ENCODE data around the gene HTRA3.

Gene HTRA3

GRCh38 chr4:8279321-8280157, 10.0 kb downstream of the HTRA3 start:
- Histone ChIP-seq H3K4me3 (ENCODE audit: low read depth in 1 of 2, low read length in 1 of 2) (no peak overlapping the region), H3K27ac (no peak overlapping the region), H3K4me1 (ENCODE audit: control insufficient read depth in 1 of 2, insufficient read depth in 1 of 2, low read depth in 1 of 2, low read length in 1 of 2) (peaks cover 31 to 66% of the 10 kb centered on the region in 2 experiments), H3K36me3 (no peaks in the 10 kb centered on the region), H3K9me3 (no peaks in the 10 kb centered on the region), H3K27me3 (no peaks in the 10 kb centered on the region)
- TF ChIP-seq CTCF (IDR thresholded peaks at IDR 0.05) = no peak

DNA sequence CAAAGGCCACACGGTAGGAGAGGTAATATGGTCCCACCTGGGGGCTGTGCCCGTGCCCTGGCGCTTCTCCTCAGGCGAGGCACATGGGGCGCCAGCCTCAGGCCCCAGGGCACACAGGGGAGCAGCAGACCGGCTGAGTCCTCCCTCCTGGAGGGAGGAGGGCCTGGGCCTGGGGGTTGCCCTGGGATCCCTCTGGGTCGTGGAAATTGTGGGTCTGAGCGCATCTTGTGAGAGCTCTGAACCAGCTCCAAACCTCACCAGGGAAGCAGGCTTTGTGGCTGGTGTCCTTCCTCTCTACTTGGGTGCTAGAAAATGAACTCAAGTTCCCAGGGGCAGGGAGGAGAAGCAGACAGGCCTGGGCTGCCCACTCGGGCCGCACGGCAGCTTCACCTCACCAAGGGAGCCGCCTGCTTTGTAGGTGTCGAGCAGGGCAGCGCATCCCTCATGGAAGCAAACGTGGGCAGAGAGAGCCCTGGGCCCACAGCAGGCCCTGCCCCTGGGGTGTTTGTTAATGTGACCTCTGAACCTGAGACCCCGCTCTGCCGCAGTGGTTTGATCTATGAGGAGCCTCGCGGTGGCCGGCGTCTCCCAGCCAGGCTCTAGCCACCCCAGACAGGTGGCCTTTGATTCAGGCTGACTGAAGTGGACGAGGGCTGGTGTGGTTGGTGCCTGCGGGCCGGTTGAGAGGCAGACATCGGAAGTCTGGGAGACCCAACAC, 10.8 kb downstream of the HTRA3 start:
- H3K27ac ChIP-seq = no peak overlapping the region
- H3K4me3 ChIP-seq (ENCODE audit: low read depth in 1 of 2, low read length in 1 of 2) = no peak overlapping the region
- H3K27me3 ChIP-seq = no peaks in the 10 kb centered on the region
- no peaks in the 10 kb centered on the region for H3K36me3 ChIP-seq
- no peak for TF ChIP-seq CTCF (IDR thresholded peaks at IDR 0.05)
- peaks cover 29 to 58% of the 10 kb centered on the region in 2 experiments for H3K4me1 ChIP-seq (ENCODE audit: control insufficient read depth in 1 of 2, insufficient read depth in 1 of 2, low read depth in 1 of 2, low read length in 1 of 2)
- H3K9me3 ChIP-seq = no peaks in the 10 kb centered on the region

GRCh38 chr4:8280876-8281440, 11.4 kb downstream of the HTRA3 start:
- peaks cover 27 to 52% of the 10 kb centered on the region in 2 experiments for H3K4me1 ChIP-seq (ENCODE audit: control insufficient read depth in 1 of 2, insufficient read depth in 1 of 2, low read depth in 1 of 2, low read length in 1 of 2)
- no peaks in the 10 kb centered on the region for H3K36me3 ChIP-seq
- no peaks in the 10 kb centered on the region for H3K27me3 ChIP-seq
- no peaks in the 10 kb centered on the region for H3K9me3 ChIP-seq
- no peak overlapping the region for H3K4me3 ChIP-seq (ENCODE audit: low read depth in 1 of 2, low read length in 1 of 2)
- H3K27ac ChIP-seq = no peak overlapping the region
- no peak for TF ChIP-seq CTCF (IDR thresholded peaks at IDR 0.05)

DNA sequence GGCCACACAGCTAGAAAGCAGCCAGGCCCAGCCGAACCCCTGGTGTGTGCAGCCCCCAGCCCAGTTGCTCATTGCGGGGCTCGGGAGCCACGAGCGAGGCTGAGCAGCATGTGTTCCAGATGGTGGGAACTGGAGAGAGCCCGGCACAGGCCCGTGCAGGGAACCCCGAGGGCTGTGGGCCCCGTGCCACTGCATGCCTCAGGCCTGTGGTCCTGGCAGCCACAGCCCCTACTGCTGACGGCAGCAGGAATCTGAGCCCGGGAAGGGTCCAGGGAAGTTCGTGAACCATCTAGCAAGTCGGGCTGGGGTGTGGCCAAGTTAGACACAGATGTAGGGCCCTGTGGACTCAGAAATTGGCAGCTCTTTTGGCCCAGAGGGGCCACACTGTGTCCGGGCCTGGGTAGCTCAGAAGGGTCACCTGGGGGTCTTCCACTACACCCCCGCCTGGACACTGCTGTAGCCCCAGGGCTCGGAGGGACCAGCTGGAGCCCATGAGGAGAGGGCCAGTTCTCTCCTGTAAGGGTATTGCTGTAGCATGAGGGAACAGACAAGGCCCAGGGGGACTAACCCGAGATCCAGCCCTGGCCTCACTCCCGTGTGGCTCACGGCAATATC, 12.1 kb downstream of the HTRA3 start:
- no peak overlapping the region for H3K27ac ChIP-seq
- no peaks in the 10 kb centered on the region for H3K27me3 ChIP-seq
- TF ChIP-seq CTCF (IDR thresholded peaks at IDR 0.05) = no peak
- H3K4me1 ChIP-seq (ENCODE audit: control insufficient read depth in 1 of 2, insufficient read depth in 1 of 2, low read depth in 1 of 2, low read length in 1 of 2) = peaks cover 27 to 47% of the 10 kb centered on the region in 2 experiments
- H3K4me3 ChIP-seq (ENCODE audit: low read depth in 1 of 2, low read length in 1 of 2) = no peak overlapping the region
- no peaks in the 10 kb centered on the region for H3K9me3 ChIP-seq
- no peaks in the 10 kb centered on the region for H3K36me3 ChIP-seq

DNA sequence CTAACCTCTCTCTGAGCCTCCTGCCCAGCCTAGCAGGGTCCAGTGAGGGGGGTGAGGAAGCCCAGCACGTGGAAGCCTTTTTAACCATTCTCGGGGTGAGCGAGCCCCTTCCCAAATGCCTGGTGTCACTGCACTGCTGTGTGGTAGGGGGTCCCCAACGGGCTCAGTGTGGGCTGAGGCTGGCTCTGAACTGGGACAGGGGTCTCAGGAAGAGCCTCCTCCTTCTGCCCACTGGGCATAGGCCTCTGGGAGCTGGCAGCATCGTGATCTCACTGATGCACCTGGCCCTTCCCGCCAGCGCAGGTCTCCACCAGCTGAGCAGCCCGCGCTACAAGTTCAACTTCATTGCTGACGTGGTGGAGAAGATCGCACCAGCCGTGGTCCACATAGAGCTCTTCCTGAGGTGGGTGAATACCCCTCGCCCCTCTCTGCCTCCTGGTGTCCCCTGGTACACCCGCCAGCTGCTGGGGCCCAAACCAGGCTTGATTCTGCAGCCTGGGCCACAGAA, 12.6 kb downstream of the HTRA3 start:
- Histone ChIP-seq H3K27me3 (no peaks in the 10 kb centered on the region), H3K27ac (peak overlapping the region; percentile 36), H3K4me1 (ENCODE audit: control insufficient read depth in 1 of 2, insufficient read depth in 1 of 2, low read depth in 1 of 2, low read length in 1 of 2) (peaks cover 33 to 47% of the 10 kb centered on the region in 2 experiments), H3K9me3 (no peaks in the 10 kb centered on the region), H3K36me3 (no peaks in the 10 kb centered on the region), H3K4me3 (ENCODE audit: low read depth in 1 of 2, low read length in 1 of 2) (no peak overlapping the region)
- no peak for TF ChIP-seq CTCF (IDR thresholded peaks at IDR 0.05)

Measured in neutrophil (primary cell).